Hippocampal formation (tissue), 2 donors: ENCODE data around the gene NAT9.
A peak's percentile ranks its signal among the peaks of the same experiment; 100 is the strongest.

Source experiments
- DNase-seq, 2 donors: peaks; one replicate each; lab custom pipeline; 2025; lab: John Stamatoyannopoulos, UW

The NAT9 gene

GRCh38 chr17:74761419-74761818, 14.7 kb downstream of the NAT9 start:
- no peak for DNase-seq

GRCh38 chr17:74760404-74761105, 15.6 kb downstream of the NAT9 start:
- DNase-seq, result peak; percentile 33 to 45

- no peak for DNase-seq
Measured at GRCh38 chr17:74759941-74760340, 16.2 kb downstream of the NAT9 start.

GRCh38 chr17:74759243-74759801, 16.8 kb downstream of the NAT9 start:
- no peak for DNase-seq

- no peak for DNase-seq
Measured at GRCh38 chr17:74758848-74759168, 17.3 kb downstream of the NAT9 start.

GRCh38 chr17:74757931-74758847, 18.0 kb downstream of the NAT9 start:
- no peak for DNase-seq

GRCh38 chr17:74757502-74757901, 18.6 kb downstream of the NAT9 start:
- peak in 1 of 2 donors; percentile 22 for DNase-seq

GRCh38 chr17:74756891-74757290, 19.3 kb downstream of the NAT9 start:
- DNase-seq, result no peak

GRCh38 chr17:74755533-74755932, 20.6 kb downstream of the NAT9 start:
- DNase-seq, result no peak

GRCh38 chr17:74754832-74755231, 21.3 kb downstream of the NAT9 start:
- no peak for DNase-seq

GRCh38 chr17:74752822-74753401, 23.2 kb downstream of the NAT9 start:
- no peak for DNase-seq

GRCh38 chr17:74752415-74752814, 23.7 kb downstream of the NAT9 start:
- no peak for DNase-seq

- peak; percentile 32 to 60 for DNase-seq
Measured at GRCh38 chr17:74750327-74751069, 25.6 kb downstream of the NAT9 start.

- DNase-seq, result no peak
Measured at GRCh38 chr17:74750039-74750326, 26.2 kb downstream of the NAT9 start.

- no peak for DNase-seq
Measured at GRCh38 chr17:74749279-74750038, 26.7 kb downstream of the NAT9 start.

GRCh38 chr17:74748529-74749278, 27.4 kb downstream of the NAT9 start, which contains the start of gene NHERF1:
Gene NHERF1, plus strand, starts transcription at chr17:74748628. Its CDS starts 219 bp downstream, at chr17:74748847.
- peak; percentile 89 to 91 for DNase-seq

- DNase-seq, result no peak
Measured at GRCh38 chr17:74748279-74748528, 27.9 kb downstream of the NAT9 start.

GRCh38 chr17:74746922-74747321, 29.2 kb downstream of the NAT9 start:
- no peak for DNase-seq

GRCh38 chr17:74746376-74746775, 29.8 kb downstream of the NAT9 start:
- DNase-seq, result no peak

- no peak for DNase-seq
Measured at GRCh38 chr17:74745548-74746177, 30.5 kb downstream of the NAT9 start.
